ENCODE data around the gene RAP1GAP2. TPM values are rescaled to one million over a fixed set of nuclear protein-coding genes. Genes with fewer than 3 reads are reported as not detected.
"Not testable (repeated sequence)": the region's sequence is repeated elsewhere in the genome, so short reads cannot be mapped to it uniquely, and the experiment has no call there.

The RAP1GAP2 gene
- polyA plus RNA-seq, 4 donors, result 23.3 to 28.2 (median 24.7) TPM

GRCh38 chr17:2814049-2814448 lies 17.8 kb downstream of the RAP1GAP2 start:
- no peak for DNase-seq (ENCODE audit: low read depth in 4 of 4, low spot score in 3 of 4)

- DNase-seq (ENCODE audit: low read depth in 4 of 4, low spot score in 3 of 4), result no peak
These were observed 18.5 kb downstream of the RAP1GAP2 start for GRCh38 chr17:2814481-2815341.

GRCh38 chr17:2815781-2816185 lies 19.5 kb downstream of the RAP1GAP2 start:
- no peak for DNase-seq (ENCODE audit: low read depth in 4 of 4, low spot score in 3 of 4)

GRCh38 chr17:2816688-2817087 lies 20.4 kb downstream of the RAP1GAP2 start:
- DNase-seq (ENCODE audit: low read depth in 4 of 4, low spot score in 3 of 4), result no peak

GRCh38 chr17:2819294-2819693 lies 23.1 kb downstream of the RAP1GAP2 start:
- not testable (repeated sequence) for DNase-seq (ENCODE audit: low read depth in 4 of 4, low spot score in 3 of 4)

- no peak for DNase-seq (ENCODE audit: low read depth in 4 of 4, low spot score in 3 of 4)
These were observed 23.8 kb downstream of the RAP1GAP2 start for GRCh38 chr17:2819921-2820501.

- no peak for DNase-seq (ENCODE audit: low read depth in 4 of 4, low spot score in 3 of 4)
These were observed 25.6 kb downstream of the RAP1GAP2 start for GRCh38 chr17:2821868-2822267.

GRCh38 chr17:2822358-2822757 lies 26.1 kb downstream of the RAP1GAP2 start:
- no peak for DNase-seq (ENCODE audit: low read depth in 4 of 4, low spot score in 3 of 4)

- DNase-seq (ENCODE audit: low read depth in 4 of 4, low spot score in 3 of 4), result no peak
These were observed 29.2 kb downstream of the RAP1GAP2 start for GRCh38 chr17:2825253-2825970.

GRCh38 chr17:2828397-2829038 lies 32.3 kb downstream of the RAP1GAP2 start:
- no peak for DNase-seq (ENCODE audit: low read depth in 4 of 4, low spot score in 3 of 4)

GRCh38 chr17:2830678-2831077 lies 34.4 kb downstream of the RAP1GAP2 start:
- DNase-seq (ENCODE audit: low read depth in 4 of 4, low spot score in 3 of 4), result no peak

GRCh38 chr17:2835780-2836179 lies 39.5 kb downstream of the RAP1GAP2 start:
- no peak for DNase-seq (ENCODE audit: low read depth in 4 of 4, low spot score in 3 of 4)

GRCh38 chr17:2837147-2837561 lies 40.9 kb downstream of the RAP1GAP2 start:
- DNase-seq (ENCODE audit: low read depth in 4 of 4, low spot score in 3 of 4), result no peak

GRCh38 chr17:2841606-2842005 lies 45.4 kb downstream of the RAP1GAP2 start:
- DNase-seq (ENCODE audit: low read depth in 4 of 4, low spot score in 3 of 4), result no peak

- no peak for DNase-seq (ENCODE audit: low read depth in 4 of 4, low spot score in 3 of 4)
These were observed 46.2 kb downstream of the RAP1GAP2 start for GRCh38 chr17:2842464-2842863.

GRCh38 chr17:2844416-2844815 lies 48.2 kb downstream of the RAP1GAP2 start:
- DNase-seq (ENCODE audit: low read depth in 4 of 4, low spot score in 3 of 4), result no peak

GRCh38 chr17:2847381-2848333 lies 51.4 kb downstream of the RAP1GAP2 start:
- DNase-seq (ENCODE audit: low read depth in 4 of 4, low spot score in 3 of 4), result no peak

GRCh38 chr17:2849327-2849670 lies 53.1 kb downstream of the RAP1GAP2 start:
- DNase-seq (ENCODE audit: low read depth in 4 of 4, low spot score in 3 of 4), result no peak

- no peak for DNase-seq (ENCODE audit: low read depth in 4 of 4, low spot score in 3 of 4)
These were observed 54.8 kb downstream of the RAP1GAP2 start for GRCh38 chr17:2850991-2851390.

GRCh38 chr17:2851615-2852014 lies 55.4 kb downstream of the RAP1GAP2 start:
- DNase-seq (ENCODE audit: low read depth in 4 of 4, low spot score in 3 of 4), result no peak
